Measurements from ENCODE around the gene GPALPP1.
A peak's percentile ranks its signal among the peaks of the same experiment; 100 is the strongest.
"Not testable (repeated sequence)": the region's sequence is repeated elsewhere in the genome, so short reads cannot be mapped to it uniquely, and the experiment has no call there.

GPALPP1 gene

GRCh38 chr13:45004096-45004495 lies 14.8 kb downstream of the GPALPP1 start:
- DNase-seq (ENCODE audit: low read depth in 1 of 2, low spot score in 1 of 2) = no peak

DNA sequence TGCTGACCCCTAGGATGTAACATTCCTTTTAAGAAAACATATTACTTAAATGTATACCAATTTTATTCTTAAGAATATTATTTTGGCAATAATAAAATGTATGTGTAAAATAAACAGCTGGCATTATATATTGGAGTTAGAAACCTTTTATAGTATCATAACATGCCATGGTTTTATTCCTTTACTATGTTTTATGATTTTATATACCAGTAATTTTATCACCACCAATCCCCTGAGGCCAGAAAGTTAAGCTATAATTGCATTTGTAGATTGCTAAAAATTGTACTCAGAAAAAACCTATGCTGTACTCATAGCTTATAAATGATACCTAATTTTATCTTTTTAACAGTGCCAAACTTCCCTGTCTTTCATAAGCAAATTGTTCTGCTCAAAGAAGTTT lies 17.9 kb downstream of the GPALPP1 start:
- no peak for DNase-seq (ENCODE audit: low read depth in 1 of 2, low spot score in 1 of 2)

DNA sequence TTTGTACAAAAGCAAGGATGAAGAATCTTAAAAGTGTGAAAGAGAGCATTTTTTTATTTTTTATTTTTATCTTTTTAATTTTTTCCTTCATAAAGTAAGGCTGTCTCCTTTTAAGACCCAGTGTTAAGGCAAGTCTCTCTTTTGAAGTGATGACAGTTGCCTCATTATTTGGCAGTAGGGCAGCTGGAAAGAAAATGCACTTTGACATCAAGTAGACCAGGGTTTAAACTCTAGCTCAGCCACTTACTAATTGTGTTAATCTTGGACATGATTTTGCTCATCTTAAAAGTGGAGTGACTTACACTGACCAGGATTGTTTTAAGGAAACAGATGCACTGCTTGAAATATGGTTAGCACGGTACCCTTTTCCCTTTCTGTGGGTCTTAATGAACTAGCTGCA lies 18.5 kb downstream of the GPALPP1 start:
- DNase-seq (ENCODE audit: low read depth in 1 of 2, low spot score in 1 of 2) = no peak

DNA sequence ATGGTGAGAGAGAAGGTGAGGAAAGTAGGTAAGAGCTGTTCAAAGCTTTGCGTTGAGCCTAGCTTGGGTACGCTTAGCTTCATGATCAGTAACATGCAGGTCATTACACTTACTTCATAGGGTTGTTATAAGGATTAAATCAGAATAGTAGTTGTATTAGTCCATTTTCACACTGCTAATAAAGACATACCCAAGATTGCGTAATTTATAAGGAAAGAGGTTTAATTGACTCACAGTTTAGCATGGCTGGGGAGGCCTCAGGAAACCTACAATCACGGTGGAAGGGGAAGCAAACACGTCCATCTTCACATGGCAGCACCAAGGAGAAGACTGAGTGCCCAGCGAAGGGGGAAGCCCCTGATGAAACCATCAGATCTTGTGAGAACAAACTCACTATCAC lies 21.9 kb downstream of the GPALPP1 start:
- no peak for DNase-seq (ENCODE audit: low read depth in 1 of 2, low spot score in 1 of 2)

- DNase-seq (ENCODE audit: low read depth in 1 of 2, low spot score in 1 of 2) = no peak
Observed at GRCh38 chr13:45015300-45015699, 26.0 kb downstream of the GPALPP1 start.

DNA sequence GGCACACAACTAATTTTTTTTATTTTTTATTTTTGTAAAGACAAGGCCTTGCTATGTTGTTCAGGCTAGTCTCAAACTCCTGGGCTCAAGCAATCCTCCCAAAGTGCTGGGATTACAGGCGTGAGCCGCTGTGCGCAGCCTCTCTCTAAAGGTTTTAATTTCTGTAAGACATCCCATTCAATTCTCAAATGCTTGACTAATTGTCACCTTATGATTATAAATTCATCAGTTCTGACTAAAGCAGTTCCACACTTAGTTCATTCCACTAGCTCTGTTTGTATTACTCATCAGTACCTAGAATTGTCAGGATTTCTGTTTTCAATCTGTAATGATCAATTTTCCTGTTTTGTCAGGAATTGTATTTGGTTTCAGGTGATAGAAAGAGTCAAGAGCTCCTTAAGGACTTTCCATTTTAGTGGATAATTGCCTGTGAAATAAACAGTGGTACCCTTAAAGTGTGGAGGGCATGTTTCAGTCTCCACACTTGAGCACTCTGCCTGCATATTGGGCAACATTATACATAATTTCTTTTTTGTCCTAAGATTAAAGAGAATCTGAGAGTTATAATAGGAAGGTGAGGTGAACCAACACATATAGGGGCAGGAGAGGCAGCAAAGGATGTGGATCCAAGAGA lies 27.6 kb downstream of the GPALPP1 start:
- DNase-seq (ENCODE audit: low read depth in 1 of 2, low spot score in 1 of 2) = no peak

DNA sequence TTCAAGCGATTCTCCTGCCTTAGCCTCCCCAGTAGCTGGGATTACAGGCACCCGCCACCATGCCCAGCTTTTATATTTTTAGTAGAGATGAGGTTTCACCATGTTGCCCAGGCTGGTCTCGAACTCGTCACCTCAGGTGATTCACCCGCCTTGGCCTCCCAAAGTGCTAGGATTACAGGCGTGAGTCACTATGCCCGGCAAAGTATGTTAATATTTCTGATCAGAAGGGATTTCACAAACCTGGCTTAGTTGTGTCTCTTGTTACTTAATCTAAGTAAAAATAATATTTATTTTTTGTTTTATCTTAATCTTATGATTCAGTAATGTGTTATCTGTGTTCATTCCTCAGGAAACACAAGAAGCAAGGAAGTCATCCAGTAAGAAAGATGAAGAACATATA lies 30.6 kb downstream of the GPALPP1 start:
- not testable (repeated sequence) for DNase-seq (ENCODE audit: low read depth in 1 of 2, low spot score in 1 of 2)

- no peak for DNase-seq (ENCODE audit: low read depth in 1 of 2, low spot score in 1 of 2)
Observed at GRCh38 chr13:45021250-45021649, 31.9 kb downstream of the GPALPP1 start.

DNA sequence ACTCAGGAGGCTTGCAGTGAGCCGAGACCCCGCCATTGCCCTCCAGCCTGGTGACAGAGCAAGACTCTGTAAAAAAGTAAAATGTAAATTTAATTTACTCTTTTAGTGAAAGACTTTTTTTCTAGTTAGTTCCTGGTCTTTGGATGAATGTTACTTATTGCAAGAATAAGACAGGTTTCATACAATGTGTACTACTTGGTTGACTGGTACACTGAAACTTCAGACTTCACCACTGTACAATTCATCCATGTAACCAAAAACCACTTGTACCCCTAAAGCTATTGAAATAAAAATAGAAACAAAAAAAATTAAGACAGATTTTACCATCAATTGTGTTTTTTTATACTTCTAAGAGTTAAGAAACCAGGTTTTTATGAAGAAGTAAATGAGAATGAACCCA lies 35.5 kb downstream of the GPALPP1 start:
- DNase-seq (ENCODE audit: low read depth in 1 of 2, low spot score in 1 of 2) = no peak

- DNase-seq (ENCODE audit: low read depth in 1 of 2, low spot score in 1 of 2) = no peak
Observed at GRCh38 chr13:45034342-45034741, 45.0 kb downstream of the GPALPP1 start.

- no peak for DNase-seq (ENCODE audit: low read depth in 1 of 2, low spot score in 1 of 2)
Observed at GRCh38 chr13:45036206-45036605, 46.9 kb downstream of the GPALPP1 start.

- no peak for DNase-seq (ENCODE audit: low read depth in 1 of 2, low spot score in 1 of 2)
Observed at GRCh38 chr13:45040173-45040572, 50.8 kb downstream of the GPALPP1 start.

DNA sequence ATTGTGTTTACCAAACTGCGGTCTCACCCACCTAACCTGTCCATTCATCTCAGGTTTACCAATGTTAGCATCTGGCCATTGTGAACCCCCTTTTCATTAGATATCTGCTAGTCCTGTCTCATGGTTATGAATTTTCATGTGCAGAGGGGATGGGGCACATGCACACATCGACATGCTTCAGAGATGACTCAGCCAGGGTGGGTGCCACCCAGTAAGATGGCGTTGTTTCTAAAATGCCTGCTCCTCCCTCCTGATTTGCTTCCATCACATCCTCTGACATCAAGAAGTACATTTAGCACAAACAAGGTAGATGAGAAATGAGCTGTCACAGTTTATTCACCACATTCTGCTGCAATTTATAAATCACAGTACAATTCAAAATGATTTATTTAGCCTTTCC lies 51.3 kb downstream of the GPALPP1 start:
- no peak for DNase-seq (ENCODE audit: low read depth in 1 of 2, low spot score in 1 of 2)

- DNase-seq (ENCODE audit: low read depth in 1 of 2, low spot score in 1 of 2) = no peak
Observed at GRCh38 chr13:45042539-45042938, 53.2 kb downstream of the GPALPP1 start.

GRCh38 chr13:45046445-45046844 lies 57.1 kb downstream of the GPALPP1 start:
- DNase-seq (ENCODE audit: low read depth in 1 of 2, low spot score in 1 of 2) = no peak

DNA sequence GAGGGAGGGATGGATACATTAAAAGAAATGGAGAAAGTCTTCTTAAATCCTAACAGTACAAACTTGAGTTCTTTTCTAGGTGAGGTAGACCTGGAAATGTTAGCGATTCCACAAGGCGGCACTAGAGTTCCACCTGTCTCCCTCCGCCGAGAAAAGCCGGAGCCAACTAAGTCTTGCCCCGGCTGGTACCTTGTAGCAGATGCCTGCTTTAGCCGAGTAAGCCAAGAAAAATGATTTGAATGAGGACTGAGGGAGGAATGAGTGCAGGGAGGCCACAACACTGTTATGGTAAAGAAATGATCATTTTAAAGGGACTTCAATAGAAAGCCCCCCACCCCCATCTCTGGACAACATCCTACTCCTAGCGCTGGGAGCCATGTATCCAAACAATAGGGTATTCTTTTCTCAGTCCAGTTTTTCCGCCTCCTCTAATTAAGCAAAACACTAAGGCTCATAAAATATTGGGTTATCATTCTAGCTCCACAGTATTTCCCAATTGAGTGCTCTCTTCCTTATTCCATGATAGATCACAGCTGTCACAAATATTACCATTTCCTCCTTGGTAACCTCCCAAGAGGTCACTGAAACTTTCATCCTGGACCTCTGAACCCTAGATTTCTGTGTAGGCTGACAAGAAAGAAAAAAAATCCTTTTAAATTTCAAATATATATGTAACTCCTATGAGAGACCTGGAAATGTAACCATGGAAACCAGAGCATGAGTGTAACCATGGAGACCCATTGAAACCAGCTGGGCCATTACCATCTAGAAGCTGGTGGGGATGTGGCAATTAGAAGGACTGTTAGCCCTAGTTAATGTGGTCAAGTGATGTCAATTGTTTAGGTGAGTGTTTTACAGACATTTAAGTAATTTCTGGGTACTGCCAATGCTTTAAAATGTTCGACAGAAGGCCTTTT lies 58.3 kb downstream of the GPALPP1 start:
- DNase-seq (ENCODE audit: low read depth in 1 of 2, low spot score in 1 of 2) = peak; percentile 52 to 56

GRCh38 chr13:45048890-45049407 lies 59.6 kb downstream of the GPALPP1 start:
- DNase-seq (ENCODE audit: low read depth in 1 of 2, low spot score in 1 of 2) = no peak

DNA sequence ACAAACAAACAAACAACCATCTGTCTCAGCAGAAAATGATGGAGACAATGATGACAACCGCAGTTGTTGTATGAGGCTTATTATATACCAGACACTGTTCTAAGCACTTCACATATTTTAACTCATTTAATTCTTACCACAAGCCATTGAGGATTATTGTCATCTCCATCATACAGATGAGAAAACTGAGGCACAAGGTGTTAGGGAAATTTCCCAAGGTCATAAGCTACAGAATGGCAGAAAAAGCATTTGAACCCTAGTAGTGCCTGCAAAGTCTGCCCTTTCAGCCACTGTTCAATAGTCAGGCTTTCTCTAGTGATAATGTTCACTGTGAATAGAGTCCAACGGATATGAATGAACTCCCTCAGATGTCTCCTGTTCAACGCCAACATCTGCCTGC lies 60.1 kb downstream of the GPALPP1 start:
- DNase-seq (ENCODE audit: low read depth in 1 of 2, low spot score in 1 of 2) = no peak

DNA sequence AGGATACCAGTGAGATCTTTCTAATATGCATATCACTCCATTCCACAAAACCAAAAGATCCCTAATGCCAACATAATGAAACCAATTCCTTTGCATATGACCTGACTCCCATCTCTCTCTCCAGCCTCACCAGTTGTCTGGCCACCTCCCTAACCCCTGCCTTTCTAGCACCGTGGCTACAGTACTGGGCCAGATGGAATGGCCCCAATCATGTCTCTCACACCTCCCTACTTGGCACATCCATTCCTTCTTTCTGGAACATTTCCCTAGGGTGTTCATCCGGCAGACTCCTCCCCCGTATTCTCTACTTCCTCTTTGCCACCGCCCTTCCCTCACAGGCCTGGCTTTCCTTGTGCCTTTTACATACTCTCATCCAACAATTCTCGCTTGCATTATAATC lies 62.0 kb downstream of the GPALPP1 start:
- no peak for DNase-seq (ENCODE audit: low read depth in 1 of 2, low spot score in 1 of 2)

GRCh38 chr13:45055198-45055901 lies 66.0 kb downstream of the GPALPP1 start:
- DNase-seq (ENCODE audit: low read depth in 1 of 2, low spot score in 1 of 2) = no peak

GRCh38 chr13:45055902-45056648 lies 66.7 kb downstream of the GPALPP1 start:
- no peak for DNase-seq (ENCODE audit: low read depth in 1 of 2, low spot score in 1 of 2)
